ENCODE results near the gene MGST3.
"Not testable (repeated sequence)": the region's sequence is repeated elsewhere in the genome, so short reads cannot be mapped to it uniquely, and the experiment has no call there.

MGST3 gene

GRCh38 chr1:165701922-165702321 is 70.9 kb downstream of the MGST3 start:
- not testable (repeated sequence) for DNase-seq

GRCh38 chr1:165703648-165704047 is 72.6 kb downstream of the MGST3 start:
- no peak for DNase-seq
